ENCODE results near the gene SLC26A11. TPM values are rescaled to one million over a fixed set of nuclear protein-coding genes. Genes with fewer than 3 reads are reported as not detected.

SLC26A11 gene
- total RNA-seq, 1 donor from 2014 or later = 50.1 TPM

- no peak for TF ChIP-seq CTCF (IDR thresholded peaks at IDR 0.05; ENCODE audit: unreplicated experiment)
- H3K9me3 Mint-ChIP-seq (ENCODE audit: unreplicated experiment) = no peaks in the 10 kb centered on the region
- no peak overlapping the region for H3K4me3 Mint-ChIP-seq (ENCODE audit: unreplicated experiment)
- peaks cover 25% of the 10 kb centered on the region for H3K36me3 Mint-ChIP-seq (ENCODE audit: low read depth, unreplicated experiment)
- no peak for DNase-seq (ENCODE audit: low spot score)
- peaks cover 9% of the 10 kb centered on the region for H3K27me3 Mint-ChIP-seq (ENCODE audit: unreplicated experiment)
- no peak overlapping the region for H3K27ac Mint-ChIP-seq (ENCODE audit: unreplicated experiment)
- H3K4me1 Mint-ChIP-seq (ENCODE audit: unreplicated experiment) = peaks cover 30% of the 10 kb centered on the region
Measured at GRCh38 chr17:80285237-80285920, 65.2 kb downstream of the SLC26A11 start.

GRCh38 chr17:80286638-80286960 lies 66.4 kb downstream of the SLC26A11 start:
- peaks cover 26% of the 10 kb centered on the region for H3K36me3 Mint-ChIP-seq (ENCODE audit: low read depth, unreplicated experiment)
- H3K4me1 Mint-ChIP-seq (ENCODE audit: unreplicated experiment) = peaks cover 31% of the 10 kb centered on the region
- no peak overlapping the region for H3K4me3 Mint-ChIP-seq (ENCODE audit: unreplicated experiment)
- no peak for DNase-seq (ENCODE audit: low spot score)
- peaks cover 6% of the 10 kb centered on the region for H3K27me3 Mint-ChIP-seq (ENCODE audit: unreplicated experiment)
- no peak overlapping the region for H3K27ac Mint-ChIP-seq (ENCODE audit: unreplicated experiment)
- TF ChIP-seq CTCF (IDR thresholded peaks at IDR 0.05; ENCODE audit: unreplicated experiment) = no peak
- H3K9me3 Mint-ChIP-seq (ENCODE audit: unreplicated experiment) = no peaks in the 10 kb centered on the region

GRCh38 chr17:80287038-80287437 lies 66.8 kb downstream of the SLC26A11 start:
- H3K4me1 Mint-ChIP-seq (ENCODE audit: unreplicated experiment) = peaks cover 31% of the 10 kb centered on the region
- H3K4me3 Mint-ChIP-seq (ENCODE audit: unreplicated experiment) = no peak overlapping the region
- peak overlapping the region; percentile 34 for H3K27ac Mint-ChIP-seq (ENCODE audit: unreplicated experiment)
- no peak for TF ChIP-seq CTCF (IDR thresholded peaks at IDR 0.05; ENCODE audit: unreplicated experiment)
- no peaks in the 10 kb centered on the region for H3K9me3 Mint-ChIP-seq (ENCODE audit: unreplicated experiment)
- peaks cover 6% of the 10 kb centered on the region for H3K27me3 Mint-ChIP-seq (ENCODE audit: unreplicated experiment)
- peaks cover 30% of the 10 kb centered on the region for H3K36me3 Mint-ChIP-seq (ENCODE audit: low read depth, unreplicated experiment)
- no peak for DNase-seq (ENCODE audit: low spot score)

- Mint-ChIP-seq H3K4me1 (ENCODE audit: unreplicated experiment) (peaks cover 31% of the 10 kb centered on the region), H3K9me3 (ENCODE audit: unreplicated experiment) (no peaks in the 10 kb centered on the region), H3K4me3 (ENCODE audit: unreplicated experiment) (peak overlapping the region; percentile 17), H3K27me3 (ENCODE audit: unreplicated experiment) (peaks cover 4% of the 10 kb centered on the region), H3K27ac (ENCODE audit: unreplicated experiment) (peak overlapping the region; percentile 34), H3K36me3 (ENCODE audit: low read depth, unreplicated experiment) (peaks cover 35% of the 10 kb centered on the region)
- no peak for TF ChIP-seq CTCF (IDR thresholded peaks at IDR 0.05; ENCODE audit: unreplicated experiment)
- no peak for DNase-seq (ENCODE audit: low spot score)
Measured at GRCh38 chr17:80287806-80288567, 67.8 kb downstream of the SLC26A11 start.

- Mint-ChIP-seq H3K9me3 (ENCODE audit: unreplicated experiment) (no peaks in the 10 kb centered on the region), H3K4me1 (ENCODE audit: unreplicated experiment) (peaks cover 31% of the 10 kb centered on the region), H3K27ac (ENCODE audit: unreplicated experiment) (peak overlapping the region; percentile 78), H3K27me3 (ENCODE audit: unreplicated experiment) (no peaks in the 10 kb centered on the region), H3K36me3 (ENCODE audit: low read depth, unreplicated experiment) (peaks cover 42% of the 10 kb centered on the region), H3K4me3 (ENCODE audit: unreplicated experiment) (peak overlapping the region; percentile 73)
- no peak for DNase-seq (ENCODE audit: low spot score)
- no peak for TF ChIP-seq CTCF (IDR thresholded peaks at IDR 0.05; ENCODE audit: unreplicated experiment)
Measured at GRCh38 chr17:80289616-80290015, 69.4 kb downstream of the SLC26A11 start.

All from endothelial cell (in vitro differentiated cells).